ENCODE results near the gene SP100. TPM values are rescaled to one million over a fixed set of nuclear protein-coding genes. Genes with fewer than 3 reads are reported as not detected.

SP100 gene
- total and polyA plus RNA-seq, 2 of the 4 experiments (the other 2 are of a cell fraction), result 50.6 to 69.0 TPM

DNA sequence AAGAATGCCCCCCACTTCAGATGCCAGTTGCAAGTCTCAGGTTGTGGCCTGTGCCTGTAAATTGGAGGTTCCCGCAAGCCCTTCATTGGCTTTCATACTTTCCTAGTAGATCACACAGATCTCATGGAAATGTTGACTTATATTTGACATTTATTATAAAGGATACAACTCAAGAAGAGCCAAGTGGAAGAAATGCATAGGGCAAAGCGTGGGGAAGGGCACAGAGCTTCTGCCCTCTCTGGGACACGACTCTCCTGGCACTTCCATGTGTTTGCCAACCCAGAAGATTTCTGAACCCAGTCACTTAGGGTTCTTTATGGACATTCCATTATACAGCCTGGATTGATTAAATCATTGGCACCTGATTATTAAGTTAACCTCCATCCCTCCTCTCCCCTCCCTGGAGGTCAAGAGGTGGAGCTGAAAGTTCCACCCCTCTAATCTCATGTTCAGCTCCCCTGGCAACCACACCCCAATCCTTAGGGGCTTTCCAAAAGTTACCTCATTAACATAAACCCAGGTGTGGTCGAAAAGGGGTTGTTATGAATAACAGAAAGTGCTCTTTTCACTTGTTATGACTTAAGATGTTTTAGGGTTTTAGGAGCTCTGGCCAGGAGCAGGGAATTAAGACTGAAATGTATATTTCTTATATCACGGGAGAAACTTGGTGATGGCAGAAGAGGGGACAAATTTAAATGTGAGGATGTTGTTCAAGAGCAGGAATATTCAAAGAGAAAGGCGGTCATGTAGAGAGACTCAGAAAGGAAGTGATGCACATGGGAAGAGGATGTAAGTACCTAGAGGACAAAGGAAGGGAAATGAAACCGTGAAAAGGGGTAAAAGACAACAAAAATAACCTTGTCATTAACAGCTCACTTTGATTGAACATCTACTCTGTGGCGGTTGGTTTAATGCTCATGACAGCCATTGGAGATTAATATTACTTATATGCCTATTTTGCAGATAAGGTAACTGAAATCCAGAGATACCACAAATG is 31.8 kb downstream of the SP100 start:
- H3K4me1 ChIP-seq (ENCODE audit: control insufficient read depth, insufficient read depth, low read length), result peaks cover 2% of the 10 kb centered on the region; the same call in 1 of the 2 replicates
- no peak overlapping the region for H2BK120ac ChIP-seq (ENCODE audit: low read depth, low read length)
- H3K56ac ChIP-seq (ENCODE audit: extremely low read depth, insufficient read depth, low read length), result no peak overlapping the region
- no peak overlapping the region for H2AK5ac ChIP-seq (ENCODE audit: low read depth, low read length)
- H3K27ac ChIP-seq (ENCODE audit: insufficient read depth, low read length), result no peak overlapping the region
- H2BK5ac ChIP-seq (ENCODE audit: low read depth, low read length, poor library complexity, severe bottlenecking), result no peak overlapping the region
- no peak overlapping the region for H2BK20ac ChIP-seq (ENCODE audit: low read depth, low read length)
- H4K8ac ChIP-seq (ENCODE audit: low read depth in 2 of 2, low read length in 2 of 2), result no peak overlapping the region
- H3K18ac ChIP-seq (ENCODE audit: low read depth, low read length), result no peak overlapping the region
- no peak overlapping the region for H3K14ac ChIP-seq (replicated peaks; ENCODE audit: low read depth, low read length)
- peaks cover 3% of the 10 kb centered on the region for H3K9me1 ChIP-seq (ENCODE audit: insufficient read depth, low read length)
- DNase-seq, result no peak
- no peak overlapping the region for H4K5ac ChIP-seq (ENCODE audit: low read depth, low read length)
- H3K79me1 ChIP-seq (ENCODE audit: low read depth in 1 of 2, low read length in 2 of 2), result peaks cover 8 to 29% of the 10 kb centered on the region in 2 experiments; a peak in 3 of 4 replicates
- H2AFZ ChIP-seq (replicated peaks; ENCODE audit: low read length, poor library complexity), result no peak overlapping the region
- no peaks in the 10 kb centered on the region for H4K20me1 ChIP-seq (ENCODE audit: insufficient read depth, low read length)
- H3K4me3 ChIP-seq (ENCODE audit: insufficient read depth, low read depth, low read length), result no peak overlapping the region
- WGBS, 2 experiments (ENCODE audit: extremely low coverage in 2 of 2, insufficient read length in 1 of 2), result 94% methylated on average over 3 of the region's 8 CpGs; no CpG with 5 or more reads in 1 of the 2 experiments
- intact Hi-C loops (cut with micrococcal nuclease), result no loop called here
- no peaks in the 10 kb centered on the region for H3K27me3 ChIP-seq (ENCODE audit: control insufficient read depth, insufficient read depth, low read length)
- H3K9ac ChIP-seq (ENCODE audit: low read depth, low read length), result no peak overlapping the region
- no peak overlapping the region for H2AK9ac ChIP-seq (replicated peaks; ENCODE audit: low read depth, low read length, poor library complexity)
- H3K23ac ChIP-seq (ENCODE audit: low read depth, low read length), result no peak overlapping the region
- H3K4me2 ChIP-seq (ENCODE audit: low read depth, low read length), result no peak overlapping the region
- no peaks in the 10 kb centered on the region for H3K9me3 ChIP-seq (ENCODE audit: control insufficient read depth, insufficient read depth, low read length)
- dilution Hi-C loops (cut with HindIII; ENCODE audit: low sequenced_read_pairs, unreplicated experiment), result no loop called here
- H2BK15ac ChIP-seq (ENCODE audit: low read depth, low read length), result no peak overlapping the region
- ChIA-PET POLR2A (ENCODE audit: unreplicated experiment) (no interaction called here), CTCF (no interaction called here)
- H4K91ac ChIP-seq (ENCODE audit: insufficient read depth, low read depth, low read length), result no peak overlapping the region
- no peak for ATAC-seq (ENCODE audit: low read depth)
- no TSS peak for BruUV-seq (replicated peaks)
- in situ Hi-C loops (cut with MboI; ENCODE audit: low sequenced_read_pairs), result no loop called here
- H3K4ac ChIP-seq (ENCODE audit: low read depth, low read length), result no peak overlapping the region
- no peak for TF ChIP-seq RFX5 (IDR thresholded peaks at IDR 0.05; ENCODE audit: low read depth, low read length)
- TF ChIP-seq SMC3 (IDR thresholded peaks at IDR 0.05; ENCODE audit: low read depth, low read length), result no peak
- no peak for TF ChIP-seq MAZ (IDR thresholded peaks at IDR 0.05; ENCODE audit: borderline replicate concordance, low read depth, low read length)
- TF ChIP-seq RCOR1 (IDR thresholded peaks at IDR 0.05; ENCODE audit: insufficient replicate concordance, low read length), result no peak
- no peak for TF ChIP-seq CTCF (conservative IDR thresholded peaks at IDR 0.05; ENCODE audit: low read depth, low read length)
- TF ChIP-seq POLR2A (IDR thresholded peaks at IDR 0.05; ENCODE audit: low read depth, low read length), result no peak
- H3K36me3 ChIP-seq (ENCODE audit: control insufficient read depth, insufficient read depth, low read length), result peaks cover 29% of the 10 kb centered on the region
